ENCODE results near the gene GPX5.

- no peak for TF ChIP-seq CTCF (IDR thresholded peaks at IDR 0.05; ENCODE audit: low read length)
- no peak for TF ChIP-seq EZH2 (optimal IDR thresholded peaks at IDR 0.05; ENCODE audit: low read depth, low read length)
- no peak for TF ChIP-seq EZH2phosphoT487 (IDR thresholded peaks at IDR 0.05; ENCODE audit: low read length)
Measured at GRCh38 chr6:28553986-28554881, 28.6 kb downstream of the GPX5 start.

Measured in MM.1S (cell line).